H9 (cell line): ENCODE measurements around the gene RASL10A. TPM values are rescaled to one million over a fixed set of nuclear protein-coding genes. Genes with fewer than 3 reads are reported as not detected.
A peak's percentile ranks its signal among the peaks of the same experiment; 100 is the strongest.

Experiments
- DNase-seq: peaks from one replicate; pipeline ENCODE4 v3.0.0-alpha.2; 2017
- H2AFZ ChIP-seq: one replicate; pipeline ENCODE4 v1.6.1; 2013; ENCODE audit warnings: mild to moderate bottlenecking, low read length, control low read depth, moderate library complexity
- H2AK5ac ChIP-seq: 2 replicates; pipeline ENCODE4 v1.6.1; 2013; ENCODE audit warnings: low read length, control low read depth, mixed read lengths; ENCODE audit not compliant: insufficient read length
- H2BK120ac ChIP-seq: one replicate; pipeline ENCODE4 v1.6.1; 2013; ENCODE audit warnings: low read depth, mild to moderate bottlenecking, low read length, control low read depth, inconsistent platforms; ENCODE audit not compliant: poor library complexity, severe bottlenecking
- H2BK12ac ChIP-seq: 2 replicates; pipeline ENCODE4 v1.6.1; 2013; ENCODE audit warnings: low read length, control low read depth, mixed read lengths, low read depth; ENCODE audit not compliant: insufficient read length
- H2BK15ac ChIP-seq: 2 replicates; pipeline ENCODE4 v1.6.1; 2013; ENCODE audit warnings: low read depth, low read length, control low read depth
- H2BK20ac ChIP-seq: one replicate; pipeline ENCODE4 v1.6.1; 2013; ENCODE audit warnings: low read depth, mild to moderate bottlenecking, low read length, control low read depth, inconsistent platforms; ENCODE audit not compliant: poor library complexity, severe bottlenecking
- H2BK5ac ChIP-seq: 2 replicates; pipeline ENCODE4 v1.6.1; 2013; ENCODE audit warnings: low read length, control low read depth, mixed read lengths; ENCODE audit not compliant: insufficient read length
- H3K14ac ChIP-seq: 2 replicates; pipeline ENCODE4 v1.6.1; 2013; ENCODE audit warnings: low read length, control low read depth; ENCODE audit not compliant: insufficient read depth
- H3K18ac ChIP-seq: 2 replicates; pipeline ENCODE4 v1.6.1; 2013; ENCODE audit warnings: low read depth, mild to moderate bottlenecking, mixed read lengths, low read length, control low read depth; ENCODE audit not compliant: insufficient read length
- H3K23ac ChIP-seq: 2 replicates; pipeline ENCODE4 v1.6.1; 2013; ENCODE audit warnings: low read length, control low read depth, mixed read lengths, low read depth; ENCODE audit not compliant: insufficient read length
- H3K23me2 ChIP-seq: 2 replicates; pipeline ENCODE4 v1.6.1; 2013; ENCODE audit warnings: low read depth, mild to moderate bottlenecking, mixed read lengths, low read length, control low read depth; ENCODE audit not compliant: insufficient read length, poor library complexity, severe bottlenecking
- H3K27ac ChIP-seq: 2 replicates; pipeline ENCODE4 v1.5.1; 2013; ENCODE audit warnings: low read length, control low read depth, mixed read lengths, low read depth; ENCODE audit not compliant: insufficient read length
- H3K27me3 ChIP-seq: 2 replicates; pipeline ENCODE4 v1.6.1; 2013; ENCODE audit warnings: low read length, control low read depth, inconsistent platforms; ENCODE audit not compliant: insufficient read depth
- H3K4ac ChIP-seq: 2 replicates; pipeline ENCODE4 v1.6.1; 2013; ENCODE audit warnings: low read depth, mild to moderate bottlenecking, control low read depth, inconsistent platforms, low read length, moderate library complexity
- H3K4me1 ChIP-seq: 2 replicates; pipeline ENCODE4 v1.6.1; 2013; ENCODE audit warnings: low read length, control low read depth, inconsistent platforms; ENCODE audit not compliant: insufficient read depth
- H3K4me2 ChIP-seq: 2 replicates; pipeline ENCODE4 v1.6.1; 2013; ENCODE audit warnings: low read length, control low read depth, mixed read lengths; ENCODE audit not compliant: insufficient read length, insufficient read depth
- H3K56ac ChIP-seq: 2 replicates; pipeline ENCODE4 v1.6.1; 2013; ENCODE audit warnings: low read depth, mild to moderate bottlenecking, mixed read lengths, low read length, control low read depth; ENCODE audit not compliant: insufficient read length
- H3K79me1 ChIP-seq: 2 replicates; pipeline ENCODE4 v1.6.1; 2013; ENCODE audit warnings: low read depth, mild to moderate bottlenecking, moderate library complexity, low read length, control low read depth, inconsistent platforms; ENCODE audit not compliant: insufficient read depth, poor library complexity, severe bottlenecking
- H3K79me2 ChIP-seq: 2 replicates; pipeline ENCODE4 v1.6.1; 2013; ENCODE audit warnings: low read length, control low read depth, inconsistent platforms; ENCODE audit not compliant: insufficient read depth
- H3K9ac ChIP-seq: 2 replicates; pipeline ENCODE4 v1.6.1; 2013; ENCODE audit warnings: low read length, control low read depth, mixed read lengths; ENCODE audit not compliant: insufficient read length; ENCODE audit errors: extremely low read depth
- H3K9me3 ChIP-seq: one replicate; pipeline ENCODE4 v1.6.1; 2013; ENCODE audit warnings: low read depth, low read length, inconsistent platforms; ENCODE audit not compliant: control insufficient read depth
- H3T11ph ChIP-seq: one replicate; pipeline ENCODE4 v1.6.1; 2013; ENCODE audit warnings: mild to moderate bottlenecking, low read length, control low read depth, inconsistent platforms
- H4K20me1 ChIP-seq: one replicate; pipeline ENCODE4 v1.6.1; 2013; ENCODE audit not compliant: control insufficient read depth, insufficient read length, insufficient read depth
- H4K5ac ChIP-seq: 2 replicates; pipeline ENCODE4 v1.6.1; 2013; ENCODE audit warnings: low read depth, mild to moderate bottlenecking, mixed read lengths, low read length, control low read depth; ENCODE audit not compliant: insufficient read length
- H4K8ac ChIP-seq: replicated peaks from 2 replicates; pipeline ENCODE4 v1.6.1; 2013; ENCODE audit warnings: low read length, control low read depth, mixed read lengths, low read depth; ENCODE audit not compliant: insufficient read length
- H4K91ac ChIP-seq: 2 replicates; pipeline ENCODE4 v1.6.1; 2013; ENCODE audit warnings: low read depth, mild to moderate bottlenecking, moderate library complexity, mixed read lengths, low read length, control low read depth; ENCODE audit not compliant: insufficient read length
- H3K27ac Mint-ChIP-seq, 3 experiments: 2 replicates in 2 of 3; 3 replicates in 1 of 3; pipeline ENCODE4 v1.8.0; 2020 to 2021; ENCODE audit warnings: mixed read lengths in 3 of 3, mild to moderate bottlenecking in 1 of 3, moderate library complexity in 1 of 3
- H3K27me3 Mint-ChIP-seq: 2 replicates; pipeline ENCODE4 v1.8.0; 2021; ENCODE audit warnings: low read depth, mild to moderate bottlenecking, moderate library complexity, mixed read lengths
- H3K36me3 Mint-ChIP-seq, 3 experiments: 2 replicates in 2 of 3; 3 replicates in 1 of 3; pipeline ENCODE4 v1.8.0; 2020 to 2021; ENCODE audit warnings: low read depth in 3 of 3, mixed read lengths in 3 of 3; ENCODE audit not compliant: insufficient read depth in 1 of 3
- H3K4me1 Mint-ChIP-seq, 2 experiments: 2 replicates each; pipeline ENCODE4 v1.8.0; 2020; ENCODE audit warnings: mixed read lengths in 2 of 2
- H3K4me3 Mint-ChIP-seq, 2 experiments: 2 replicates in 1 of 2; 3 replicates in 1 of 2; pipeline ENCODE4 v1.8.0; 2020 to 2021; ENCODE audit warnings: mild to moderate bottlenecking in 2 of 2, mixed read lengths in 2 of 2, moderate library complexity in 1 of 2
- H3K9me3 Mint-ChIP-seq, 2 experiments: 2 replicates in 1 of 2; 3 replicates in 1 of 2; pipeline ENCODE4 v1.8.0; 2020; ENCODE audit warnings: mild to moderate bottlenecking in 2 of 2, mixed read lengths in 2 of 2, moderate library complexity in 1 of 2
- WGBS: extraction: QIAGEN DNeasy Blood & Tissue Kit; methylation state at CpG from one replicate; pipeline ENCODE4 v1.1.7; 2013; ENCODE audit warnings: missing lambda C conversion rate, low lambda C conversion rate, mixed read lengths; ENCODE audit not compliant: insufficient read length; ENCODE audit errors: extremely low coverage; 5-methylcytosine and 5-hydroxymethylcytosine counted together
- total RNA-seq: library from RNA; stranded (reverse); gene quantifications from 2 replicates; pipeline ENCODE4 v1.2.1, GENCODE V29; 2021
- TF ChIP-seq, protein P1 (sequence below): fragments of 200-600 bp; sonication (generic); conservative IDR thresholded peaks from 3 replicates; pipeline ENCODE4 v1.8.0; 2021; ENCODE audit warnings: antibody characterized with exemption, mild to moderate bottlenecking

The RASL10A gene
- total RNA-seq, 1 experiment from 2014 or later = 0.90 TPM

DNA sequence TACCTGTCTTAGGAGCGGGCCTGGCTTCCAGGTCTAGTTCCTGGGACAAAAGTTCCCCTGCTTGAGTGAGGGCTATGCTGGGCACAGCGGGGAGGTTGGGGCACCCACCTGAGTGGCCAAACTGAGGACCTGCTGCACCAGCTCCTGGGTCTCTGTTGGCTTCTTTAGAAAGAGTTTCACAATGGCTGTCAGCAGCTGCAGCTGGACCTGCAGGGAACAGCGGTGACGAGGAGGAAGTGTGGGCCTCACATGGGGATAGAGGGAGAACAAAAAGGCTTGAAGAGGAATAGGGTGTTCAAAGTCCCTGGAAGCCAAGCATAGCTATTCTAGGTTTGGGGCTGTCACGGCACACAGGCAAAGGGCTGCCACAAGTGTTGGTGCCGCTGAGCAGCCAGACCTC is 26.7 kb upstream of the RASL10A start:
- Histone ChIP-seq H3K18ac (no peak overlapping the region), H4K20me1 (no peaks in the 10 kb centered on the region), H4K5ac (no peak overlapping the region), H3K79me1 (no peaks in the 10 kb centered on the region), H2AFZ (no peak overlapping the region), H2BK15ac (no peak overlapping the region), H3K27me3 (no peaks in the 10 kb centered on the region), H3K4ac (no peak overlapping the region), H3K23ac (no peak overlapping the region), H3K14ac (no peak overlapping the region), H3K27ac (no peak overlapping the region), H3K79me2 (no peaks in the 10 kb centered on the region), H3K56ac (no peak overlapping the region), H2BK20ac (no peak overlapping the region), H3K9ac (no peak overlapping the region), H2AK5ac (no peak overlapping the region), H3K4me1 (no peaks in the 10 kb centered on the region), H4K91ac (no peak overlapping the region), H2BK5ac (no peak overlapping the region), H3K23me2 (no peaks in the 10 kb centered on the region), H4K8ac (no peak overlapping the region), H3K4me2 (no peak overlapping the region), H3T11ph (no peak overlapping the region), H2BK120ac (no peak overlapping the region), H2BK12ac (no peak overlapping the region), H3K9me3 (no peaks in the 10 kb centered on the region)
- no peak for DNase-seq
- Mint-ChIP-seq H3K4me3 (no peak overlapping the region; a peak in 1 of 5 replicates), H3K27ac (peak overlapping the region in 2 of 3 experiments; percentile 18 to 61; a peak in 2 of 7 replicates), H3K4me1 (no peaks in the 10 kb centered on the region), H3K9me3 (no peaks in the 10 kb centered on the region), H3K36me3 (peaks cover 25 to 88% (median 46%) of the 10 kb centered on the region in 3 experiments; a peak in 6 of 7 replicates), H3K27me3 (no peaks in the 10 kb centered on the region)
- WGBS = no CpG with 5 or more reads among the region's 6 CpGs
- TF ChIP-seq, protein P1, sequence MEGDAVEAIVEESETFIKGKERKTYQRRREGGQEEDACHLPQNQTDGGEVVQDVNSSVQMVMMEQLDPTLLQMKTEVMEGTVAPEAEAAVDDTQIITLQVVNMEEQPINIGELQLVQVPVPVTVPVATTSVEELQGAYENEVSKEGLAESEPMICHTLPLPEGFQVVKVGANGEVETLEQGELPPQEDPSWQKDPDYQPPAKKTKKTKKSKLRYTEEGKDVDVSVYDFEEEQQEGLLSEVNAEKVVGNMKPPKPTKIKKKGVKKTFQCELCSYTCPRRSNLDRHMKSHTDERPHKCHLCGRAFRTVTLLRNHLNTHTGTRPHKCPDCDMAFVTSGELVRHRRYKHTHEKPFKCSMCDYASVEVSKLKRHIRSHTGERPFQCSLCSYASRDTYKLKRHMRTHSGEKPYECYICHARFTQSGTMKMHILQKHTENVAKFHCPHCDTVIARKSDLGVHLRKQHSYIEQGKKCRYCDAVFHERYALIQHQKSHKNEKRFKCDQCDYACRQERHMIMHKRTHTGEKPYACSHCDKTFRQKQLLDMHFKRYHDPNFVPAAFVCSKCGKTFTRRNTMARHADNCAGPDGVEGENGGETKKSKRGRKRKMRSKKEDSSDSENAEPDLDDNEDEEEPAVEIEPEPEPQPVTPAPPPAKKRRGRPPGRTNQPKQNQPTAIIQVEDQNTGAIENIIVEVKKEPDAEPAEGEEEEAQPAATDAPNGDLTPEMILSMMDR = no peak
